SIG-M5 treated with dmso at 0.1 percent for 504 hours (cell line): Measurements from ENCODE around the gene SIGMAR1.

Experiments used
- DNase-seq: peaks from one replicate; lab custom pipeline; 2025; ENCODE audit not compliant: unreplicated experiment; lab: John Stamatoyannopoulos, UW

Gene SIGMAR1

DNA sequence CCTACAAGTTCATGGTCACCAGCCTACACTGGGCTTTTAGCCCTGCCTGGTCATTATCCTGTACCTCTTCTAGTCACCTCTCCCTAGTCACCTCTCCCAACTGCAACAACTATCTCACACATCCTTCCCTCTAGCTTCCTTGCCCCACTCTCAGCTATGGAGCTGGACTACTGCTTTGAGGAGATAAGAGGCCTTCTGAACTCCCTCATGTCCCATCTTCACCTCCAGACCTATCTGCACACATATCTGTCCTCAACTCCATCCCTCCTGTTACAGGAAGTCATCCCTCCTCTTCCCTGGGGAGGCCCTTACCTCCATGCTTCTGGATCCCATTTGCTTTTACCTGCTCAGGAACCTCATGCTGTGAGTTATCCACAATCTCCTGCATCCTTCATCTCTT is 31.4 kb downstream of the SIGMAR1 start:
- DNase-seq: no peak

DNA sequence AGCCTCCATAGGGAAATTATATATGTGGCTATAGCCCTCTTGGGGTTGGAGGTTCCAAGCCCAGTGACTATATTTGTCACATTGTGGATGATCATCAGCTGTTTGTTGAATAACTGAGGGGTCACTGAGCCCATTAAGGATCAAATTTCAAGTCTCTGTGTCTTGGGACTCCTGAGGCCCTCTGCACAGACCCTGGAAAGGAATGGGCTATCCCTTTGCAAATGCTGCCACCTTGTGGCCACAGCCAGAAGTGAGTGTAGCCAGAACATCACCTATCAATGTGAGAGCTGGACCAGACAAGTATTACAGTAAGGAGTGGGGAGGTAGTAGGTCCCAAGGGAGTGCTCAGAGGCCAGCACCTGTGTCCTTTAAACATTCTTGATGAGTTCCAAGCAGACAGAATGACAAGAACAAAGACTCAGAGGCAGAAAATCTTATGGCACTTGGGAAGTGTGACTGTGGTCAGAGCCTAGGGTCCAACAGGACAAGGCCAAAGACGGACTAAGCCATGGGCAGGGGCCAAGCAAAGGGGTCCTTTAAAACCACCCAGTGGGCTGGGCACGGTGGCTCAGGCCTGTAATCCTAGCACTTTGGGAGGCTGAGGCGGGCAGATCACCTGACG is 33.9 kb downstream of the SIGMAR1 start:
- peak; percentile 57 for DNase-seq

DNA sequence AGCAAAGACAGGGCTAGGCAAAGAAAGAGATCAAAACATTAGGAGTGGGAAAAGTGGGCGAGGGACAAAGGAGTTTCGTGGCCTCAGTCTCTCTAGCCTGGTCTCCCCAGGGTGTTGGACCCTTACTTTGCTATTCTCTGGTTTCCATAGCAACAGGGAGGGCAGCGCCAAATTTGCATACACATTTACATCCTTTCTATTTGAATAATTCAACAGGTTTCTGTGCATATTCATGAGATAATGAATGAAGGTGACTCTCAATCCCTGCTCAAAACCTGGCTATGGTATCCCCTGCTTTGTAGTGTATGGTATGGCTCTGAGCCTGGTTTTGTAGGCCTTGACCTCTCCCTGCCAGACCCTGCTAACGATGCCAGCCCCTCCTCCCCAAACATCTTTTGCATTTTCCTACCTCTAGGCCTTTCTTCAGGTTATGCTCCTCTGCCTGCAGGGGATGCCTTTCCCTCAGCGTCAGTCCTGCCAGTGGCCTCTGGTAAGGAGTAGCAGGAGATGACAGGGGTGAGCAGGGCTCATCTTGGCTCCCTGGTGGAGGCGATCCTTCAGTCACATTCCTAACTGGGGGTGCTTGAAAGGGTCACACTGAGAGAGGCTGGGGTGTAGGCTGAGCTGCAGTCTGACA is 35.5 kb downstream of the SIGMAR1 start:
- no peak for DNase-seq

DNA sequence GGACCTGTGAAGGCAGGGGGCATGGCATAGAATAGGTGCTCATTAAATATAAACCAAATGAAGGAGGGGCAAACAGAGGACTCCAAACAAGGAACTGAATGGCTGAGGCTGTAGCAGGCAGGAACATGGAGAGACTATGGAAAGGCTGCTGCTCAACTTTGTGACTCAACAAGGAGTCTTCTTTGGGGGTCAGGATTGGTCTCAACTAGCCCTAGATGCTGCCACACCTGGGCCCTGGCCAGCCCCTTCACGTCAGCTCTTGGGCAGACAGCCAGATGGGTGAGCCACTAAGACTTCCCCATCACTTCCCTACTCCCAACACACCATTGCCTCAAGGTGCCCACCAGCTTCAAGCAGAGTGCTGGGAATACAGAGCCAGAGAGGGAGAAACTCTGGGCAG is 36.7 kb downstream of the SIGMAR1 start:
- DNase-seq: no peak

DNA sequence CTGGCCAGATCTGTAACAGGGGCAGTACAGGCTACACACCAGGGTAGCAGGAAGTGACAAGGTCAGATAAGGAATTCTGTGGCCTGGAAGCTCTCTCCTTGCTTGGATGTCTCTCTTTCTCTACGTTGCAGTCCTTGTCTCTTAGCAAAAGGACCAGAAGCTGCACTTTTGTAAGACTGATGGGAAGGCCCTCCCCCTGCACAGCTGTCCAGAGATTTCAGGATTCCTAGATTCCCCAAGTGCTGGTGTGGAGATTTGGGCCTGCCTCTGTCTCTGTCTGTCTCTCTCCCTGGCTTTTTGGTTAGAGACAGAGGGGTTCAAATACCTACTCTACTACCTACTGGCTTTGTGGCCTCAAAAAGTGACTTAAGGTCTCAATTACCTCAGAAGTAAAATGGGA is 38.0 kb downstream of the SIGMAR1 start:
- DNase-seq: no peak

DNA sequence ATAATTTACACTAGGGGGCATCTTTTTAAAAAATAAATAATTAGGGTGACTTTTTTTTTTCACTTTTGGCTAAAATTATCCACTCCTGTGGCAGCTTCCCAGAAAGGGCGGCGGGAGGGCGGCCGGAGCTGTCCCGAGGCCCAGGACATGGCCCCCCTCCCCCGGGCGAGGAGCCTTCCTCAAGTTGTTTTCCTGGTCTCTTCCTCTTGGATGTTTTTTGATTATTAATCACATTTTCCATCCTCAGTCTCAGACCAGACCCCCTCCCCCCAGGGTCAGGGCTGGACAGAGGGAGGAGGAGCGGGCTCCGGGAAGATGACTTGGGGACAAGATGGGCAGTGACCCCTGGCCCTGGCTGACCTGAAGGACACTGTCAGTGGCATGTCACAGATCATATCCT is 43.4 kb downstream of the SIGMAR1 start:
- no peak for DNase-seq

DNA sequence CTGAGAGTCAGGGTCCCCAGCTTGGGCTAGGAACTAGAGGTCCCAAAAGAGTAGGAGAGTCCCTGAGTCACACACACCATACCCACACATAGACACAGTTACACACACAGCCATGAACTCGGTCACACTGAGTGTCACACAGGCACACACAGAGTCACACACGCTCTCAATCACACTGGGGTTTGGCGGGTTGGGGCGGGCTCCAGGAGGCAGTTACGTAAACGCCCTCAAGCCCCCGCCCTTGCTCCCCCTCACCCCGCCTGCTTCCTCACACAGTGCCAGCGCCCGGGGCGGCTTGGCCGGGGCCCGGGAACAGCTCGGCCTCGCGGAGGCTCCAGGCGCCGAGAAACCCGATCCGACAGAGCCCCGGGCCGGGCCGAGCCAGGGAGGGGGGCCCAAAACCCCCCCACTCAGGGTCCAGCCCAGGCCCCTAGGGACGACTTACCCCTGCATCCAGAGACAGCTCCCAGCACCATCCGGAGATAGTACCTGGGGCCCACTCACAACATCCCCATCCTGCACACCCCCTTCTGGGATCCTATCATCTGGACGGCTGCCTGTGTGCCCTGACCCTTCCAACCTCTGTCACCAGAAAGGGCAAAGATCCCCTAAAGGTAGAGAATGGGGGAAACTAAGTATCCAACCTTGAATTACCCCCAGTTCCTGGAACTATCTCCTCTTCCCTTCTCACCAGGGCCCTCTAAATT is 44.5 kb downstream of the SIGMAR1 start:
- peak; percentile 10 for DNase-seq

DNA sequence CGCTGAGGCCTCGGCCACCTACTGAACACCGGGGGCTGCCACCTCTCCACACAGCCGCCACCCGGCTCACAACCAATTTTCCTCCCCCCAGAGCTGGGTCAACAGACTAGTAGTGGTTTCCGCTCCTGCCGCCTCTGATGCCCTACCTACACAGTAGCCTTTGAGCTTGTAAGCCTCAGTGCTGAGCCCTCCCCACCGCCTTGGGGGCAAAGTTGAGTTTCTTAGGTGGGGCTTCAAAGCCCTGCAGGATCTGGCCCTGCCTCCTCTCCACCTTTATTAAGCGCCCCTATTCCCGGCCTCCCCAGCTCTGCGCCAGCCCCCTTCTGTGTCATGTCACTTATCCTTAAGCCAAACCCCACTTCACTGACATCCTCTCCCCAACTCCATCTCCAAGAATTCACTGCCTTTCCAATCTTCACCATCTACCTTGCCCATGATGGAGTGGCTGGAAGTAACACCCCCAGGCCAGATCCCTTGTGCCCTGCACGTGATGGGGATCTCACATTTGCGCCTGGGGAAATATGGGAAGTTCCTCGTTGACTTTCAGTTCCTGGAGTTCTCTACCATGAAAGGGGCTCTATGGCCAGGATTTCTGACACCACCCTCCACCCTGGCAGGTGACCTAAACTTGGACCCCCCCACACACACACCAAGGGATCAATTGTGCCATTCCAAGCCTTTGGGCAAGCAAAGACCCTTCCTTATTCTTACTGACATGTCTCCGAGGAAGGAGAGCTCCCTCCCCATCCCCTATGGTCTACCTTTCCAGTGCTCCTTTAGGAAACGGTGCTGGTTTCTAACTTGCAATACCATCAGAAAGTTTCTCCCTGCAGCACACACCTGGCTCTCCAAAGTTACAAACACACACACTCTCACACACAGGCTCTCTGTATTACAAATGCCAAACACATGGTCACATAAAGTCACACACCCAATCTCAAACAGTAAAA is 45.4 kb downstream of the SIGMAR1 start:
- DNase-seq: peak; percentile 39

DNA sequence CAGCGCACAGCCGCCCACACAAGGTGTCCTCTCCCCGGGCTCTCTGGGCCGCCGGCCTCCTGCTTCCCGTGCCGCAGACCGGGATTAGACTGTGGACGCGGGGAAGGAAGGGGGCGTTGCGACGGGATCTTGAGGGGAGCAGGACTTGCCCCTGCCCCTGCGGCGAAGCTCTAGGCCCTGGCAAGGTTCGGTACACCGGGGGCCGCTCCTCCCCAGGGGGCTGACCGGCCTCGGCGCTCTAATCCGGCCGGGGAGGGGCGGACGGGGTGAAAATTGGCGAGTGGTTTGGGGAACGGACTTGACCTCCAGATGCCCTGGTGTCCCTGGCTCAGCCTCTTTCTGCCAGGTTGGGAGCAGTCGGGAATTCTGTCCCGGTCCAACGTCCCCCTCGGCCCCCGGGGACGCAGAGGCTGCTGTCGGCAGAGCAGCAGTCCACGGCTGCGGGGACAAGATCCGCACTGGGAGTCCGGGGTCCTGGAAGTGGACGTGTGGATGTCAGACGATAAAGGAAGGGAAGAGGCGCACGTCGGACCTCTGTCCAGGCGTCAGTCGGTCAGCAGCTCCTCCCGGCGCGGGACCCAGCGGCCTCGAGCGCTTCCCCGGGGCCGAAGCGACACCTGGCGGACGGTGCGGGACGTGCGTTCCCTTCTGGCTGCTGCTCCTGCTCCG is 46.2 kb downstream of the SIGMAR1 start:
- DNase-seq: peak; percentile 50

DNA sequence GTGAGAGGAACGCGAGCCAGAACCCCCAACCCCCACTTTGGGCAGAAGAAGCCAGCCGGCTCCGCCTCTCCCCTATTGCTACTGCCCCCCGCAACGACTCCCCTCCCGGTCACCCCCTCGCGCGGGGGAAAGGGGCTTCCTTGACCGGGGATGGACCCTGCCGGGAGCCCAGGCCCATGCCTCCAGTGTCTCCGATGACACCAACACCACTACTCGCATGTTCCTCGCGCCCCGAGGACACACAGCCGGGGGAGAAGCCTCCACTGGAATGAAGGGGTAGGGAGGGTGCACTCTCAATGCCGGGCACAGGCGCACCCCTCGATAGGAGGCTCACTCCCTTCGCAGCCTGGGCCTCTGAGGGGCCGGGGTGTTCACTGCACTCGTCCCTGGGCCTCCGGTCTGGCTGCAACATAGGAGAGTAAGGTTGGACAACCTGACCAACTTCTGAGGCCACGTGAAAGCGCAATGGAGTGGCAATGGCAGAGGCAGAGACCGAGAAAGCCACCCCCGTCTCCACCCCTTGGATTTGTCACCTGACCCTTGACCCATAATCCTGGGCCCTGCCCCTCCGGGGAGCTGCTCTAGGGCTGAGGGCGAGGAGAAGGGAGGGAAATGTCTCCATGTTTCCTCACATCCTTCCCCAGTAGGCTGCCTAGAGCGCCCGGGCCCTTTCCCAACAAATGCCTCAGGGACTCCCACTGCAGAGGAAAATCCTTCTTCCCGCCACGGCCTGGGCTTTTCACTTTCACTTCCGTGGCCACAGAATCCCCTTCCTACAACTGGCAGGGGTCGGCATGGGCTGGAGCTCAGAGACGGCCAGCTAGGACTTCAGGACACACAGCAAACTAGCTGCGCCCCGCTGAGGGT is 47.0 kb downstream of the SIGMAR1 start:
- peak; percentile 4 for DNase-seq

DNA sequence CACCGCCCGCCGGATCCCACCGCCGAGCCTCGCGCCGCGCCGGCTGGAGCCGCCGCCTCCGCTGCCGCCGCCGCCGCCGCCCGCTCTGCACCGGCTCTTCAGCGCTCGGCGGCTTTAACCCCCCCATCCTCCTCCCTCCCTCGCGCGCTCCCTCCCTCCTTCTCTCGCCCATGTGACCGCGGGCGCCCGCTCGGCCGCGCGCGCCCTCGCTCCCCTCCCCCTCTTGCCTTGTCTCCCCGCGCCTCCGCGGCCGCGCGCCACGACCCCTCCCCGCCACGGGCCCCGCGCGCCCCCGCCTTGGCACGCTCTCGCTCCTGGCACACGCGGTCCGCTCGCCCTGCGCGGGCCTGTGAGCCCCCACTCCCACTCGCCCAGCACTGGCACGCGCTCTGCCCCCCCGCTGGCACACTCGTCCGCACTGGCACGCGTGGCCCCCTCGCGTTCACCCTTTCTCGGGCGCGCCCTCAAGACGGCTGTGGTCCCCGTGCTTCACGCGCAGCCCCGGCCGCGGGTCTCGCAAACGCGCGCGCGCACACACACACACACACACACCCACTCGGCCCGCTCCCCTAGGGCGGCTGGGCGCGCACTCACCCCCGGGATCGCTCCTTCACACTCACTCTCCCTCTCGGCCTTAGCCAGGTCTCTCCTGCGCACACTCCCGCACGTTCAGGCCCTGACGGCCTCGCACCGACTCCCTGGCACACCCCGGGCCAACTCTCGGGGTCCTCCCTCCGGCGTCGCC is 47.8 kb downstream of the SIGMAR1 start, which contains the start of gene CNTFR:
Gene CNTFR (minus strand): TSS at position 89 of the 745 bp plus-strand sequence. CDS start 20,743 bp downstream, outside the sequence.
- peak; percentile 9 for DNase-seq

DNA sequence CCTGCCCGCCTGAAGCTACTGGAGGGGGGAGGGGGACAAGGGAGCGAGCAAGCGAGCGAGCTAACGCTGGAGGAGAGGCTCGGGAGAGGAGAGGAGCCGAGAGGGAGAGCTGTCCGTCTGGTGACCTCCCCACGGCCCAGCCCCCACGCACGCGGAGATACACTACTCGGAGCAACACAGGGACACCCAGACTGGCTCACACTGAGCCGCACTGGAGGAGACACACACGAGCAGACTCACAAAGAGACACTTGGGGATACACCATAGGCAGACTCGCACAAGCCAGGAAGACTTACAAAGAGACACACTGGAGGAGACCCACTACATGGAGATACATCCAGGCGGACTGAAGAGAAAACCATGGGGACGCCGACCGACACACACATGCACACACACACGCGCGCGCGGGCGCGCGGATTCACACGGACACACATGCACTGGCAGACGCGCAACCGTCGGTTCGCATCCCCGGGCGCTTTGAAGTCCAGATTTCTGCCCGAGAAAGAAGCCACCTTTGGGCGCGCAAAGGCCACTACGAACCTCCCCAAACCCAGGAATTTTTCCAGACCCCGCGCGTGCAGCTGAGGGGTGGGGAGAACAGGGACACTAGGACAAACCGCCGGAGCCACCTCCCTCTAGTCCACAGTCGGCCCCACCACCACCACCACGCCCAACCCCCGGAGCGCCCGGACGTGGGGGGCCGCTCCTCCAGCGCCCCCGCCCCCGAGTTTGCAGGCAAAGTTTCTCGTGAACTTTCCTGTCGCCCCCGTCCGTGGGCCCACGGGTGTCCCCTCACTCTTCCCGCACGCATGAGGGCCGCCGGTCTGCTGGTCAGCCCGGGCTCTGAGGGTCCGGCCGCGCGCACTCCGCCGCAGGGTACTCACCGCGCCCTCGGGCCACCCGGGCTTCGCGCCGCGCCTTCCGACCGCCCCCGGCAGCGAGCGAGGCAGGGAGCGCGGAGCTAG is 48.6 kb downstream of the SIGMAR1 start:
- DNase-seq: no peak

DNA sequence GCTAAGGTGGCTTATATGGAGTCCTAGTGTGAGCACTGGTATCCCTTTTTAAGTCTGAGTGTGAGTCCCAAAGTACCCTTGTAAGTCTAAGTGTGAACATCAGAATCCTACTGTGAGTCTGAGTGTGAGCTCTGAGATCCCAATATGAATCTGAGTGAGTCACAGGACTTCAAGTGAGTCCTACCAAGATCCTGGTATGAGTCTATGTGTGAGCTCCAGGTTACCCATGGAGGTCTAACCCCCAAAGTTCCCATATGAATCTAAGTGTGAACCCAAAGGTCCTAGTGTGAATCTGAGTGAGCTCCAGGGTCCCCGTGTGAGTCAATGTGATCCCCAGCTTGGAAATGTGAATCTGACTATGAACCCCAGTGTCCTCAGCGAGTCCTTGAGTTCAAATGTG is 50.3 kb downstream of the SIGMAR1 start:
- no peak for DNase-seq

DNA sequence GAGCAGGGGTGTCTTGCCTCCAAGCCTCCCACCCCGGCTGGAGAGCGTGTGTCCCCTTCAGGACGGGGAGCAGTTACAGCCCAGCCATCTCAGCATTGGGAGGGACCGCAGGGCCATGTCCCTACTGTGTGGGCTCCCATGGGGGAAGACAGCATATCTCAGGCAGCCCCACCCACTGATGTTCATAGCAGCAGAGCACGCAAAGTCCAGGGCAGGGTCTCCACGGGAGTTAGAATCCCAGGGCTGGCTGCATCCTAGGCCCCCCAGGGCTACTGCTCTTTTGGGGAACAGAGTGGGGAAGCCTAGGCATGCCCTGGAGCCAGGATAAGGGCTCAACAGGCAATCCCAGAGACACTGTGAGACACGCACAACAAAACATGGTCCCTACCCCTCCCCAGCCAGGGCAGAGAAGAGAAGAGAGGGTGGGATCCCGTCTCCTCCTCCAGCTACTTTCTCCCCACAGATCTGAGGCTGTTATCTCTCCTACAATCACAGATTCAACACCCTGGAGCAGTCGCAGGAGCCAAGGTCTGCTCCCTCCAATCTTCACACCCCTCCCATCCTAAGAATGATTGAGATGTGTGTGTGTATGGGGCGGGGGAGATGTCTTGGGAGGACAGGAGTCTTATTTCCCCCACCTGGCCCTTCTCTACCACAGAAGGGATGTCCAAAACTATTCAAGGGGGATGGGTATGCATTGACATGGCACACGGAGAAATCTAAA is 51.5 kb downstream of the SIGMAR1 start:
- DNase-seq: no peak

DNA sequence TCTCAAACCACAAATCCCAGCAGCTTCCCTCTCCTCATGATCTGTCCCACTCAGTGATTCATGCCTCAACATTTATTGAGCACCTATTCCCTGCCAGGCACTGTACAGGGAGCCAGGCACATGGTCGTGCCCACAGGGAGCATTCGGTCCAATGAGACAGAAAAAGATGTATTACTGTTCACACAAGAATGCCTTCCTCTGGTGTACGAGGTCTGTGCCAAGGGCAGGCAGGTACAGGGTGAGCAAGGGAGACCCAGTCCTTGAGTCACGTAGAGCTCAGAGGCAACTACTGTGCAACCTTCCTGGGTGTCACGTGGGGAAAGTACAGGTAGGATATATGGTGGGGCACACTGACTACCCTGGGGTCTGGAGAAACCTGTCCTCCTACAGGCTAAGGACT is 52.6 kb downstream of the SIGMAR1 start:
- no peak for DNase-seq
